HG02588 (cell line): ENCODE results near the gene BAHCC1.
A peak's percentile ranks its signal among the peaks of the same experiment; 100 is the strongest.

Experiments used
- ATAC-seq: cut with Tn5 transposase; IDR thresholded peaks from one replicate; pipeline ENCODE4 v1.9.1; 2021; ENCODE audit warnings: mild to moderate bottlenecking, moderate library complexity; ENCODE audit not compliant: unreplicated experiment

The BAHCC1 gene

DNA sequence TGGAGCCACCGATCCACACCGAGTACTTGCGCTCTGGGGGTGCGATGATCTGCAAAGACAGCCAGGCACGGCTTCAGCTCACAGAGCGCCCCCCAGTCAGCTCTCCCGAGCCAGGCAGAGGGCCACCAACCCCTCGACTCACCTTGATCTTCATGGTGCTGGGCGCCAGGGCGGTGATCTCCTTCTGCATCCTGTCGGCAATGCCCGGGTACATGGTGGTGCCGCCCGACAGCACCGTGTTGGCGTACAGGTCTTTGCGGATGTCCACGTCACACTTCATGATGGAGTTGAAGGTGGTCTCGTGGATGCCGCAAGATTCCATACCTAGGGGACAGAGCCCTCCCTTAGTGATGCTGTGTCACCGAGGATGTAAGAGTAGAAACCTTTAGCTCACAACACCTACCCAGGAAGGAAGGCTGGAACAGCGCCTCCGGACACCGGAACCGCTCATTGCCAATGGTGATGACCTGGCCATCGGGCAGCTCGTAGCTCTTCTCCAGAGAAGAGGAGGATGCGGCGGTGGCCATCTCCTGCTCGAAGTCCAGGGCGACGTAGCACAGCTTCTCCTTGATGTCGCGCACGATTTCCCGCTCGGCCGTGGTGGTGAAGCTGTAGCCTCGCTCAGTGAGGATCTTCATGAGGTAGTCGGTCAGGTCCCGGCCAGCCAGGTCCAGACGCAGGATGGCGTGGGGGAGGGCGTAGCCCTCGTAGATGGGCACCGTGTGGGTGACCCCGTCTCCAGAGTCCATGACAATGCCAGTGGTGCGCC is 115.7 kb downstream of the BAHCC1 start:
- ATAC-seq = no peak

DNA sequence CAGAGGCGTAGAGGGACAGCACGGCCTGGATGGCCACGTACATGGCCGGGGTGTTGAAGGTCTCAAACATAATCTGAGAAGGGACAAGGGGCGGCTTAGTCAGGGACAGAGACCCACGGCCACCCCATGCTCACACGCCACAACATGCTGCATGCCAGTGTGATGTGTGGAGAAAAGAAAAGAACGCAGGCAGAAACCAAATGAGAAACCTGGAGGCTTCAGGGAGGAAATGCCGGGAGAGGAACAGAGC is 116.2 kb downstream of the BAHCC1 start:
- no peak for ATAC-seq

DNA sequence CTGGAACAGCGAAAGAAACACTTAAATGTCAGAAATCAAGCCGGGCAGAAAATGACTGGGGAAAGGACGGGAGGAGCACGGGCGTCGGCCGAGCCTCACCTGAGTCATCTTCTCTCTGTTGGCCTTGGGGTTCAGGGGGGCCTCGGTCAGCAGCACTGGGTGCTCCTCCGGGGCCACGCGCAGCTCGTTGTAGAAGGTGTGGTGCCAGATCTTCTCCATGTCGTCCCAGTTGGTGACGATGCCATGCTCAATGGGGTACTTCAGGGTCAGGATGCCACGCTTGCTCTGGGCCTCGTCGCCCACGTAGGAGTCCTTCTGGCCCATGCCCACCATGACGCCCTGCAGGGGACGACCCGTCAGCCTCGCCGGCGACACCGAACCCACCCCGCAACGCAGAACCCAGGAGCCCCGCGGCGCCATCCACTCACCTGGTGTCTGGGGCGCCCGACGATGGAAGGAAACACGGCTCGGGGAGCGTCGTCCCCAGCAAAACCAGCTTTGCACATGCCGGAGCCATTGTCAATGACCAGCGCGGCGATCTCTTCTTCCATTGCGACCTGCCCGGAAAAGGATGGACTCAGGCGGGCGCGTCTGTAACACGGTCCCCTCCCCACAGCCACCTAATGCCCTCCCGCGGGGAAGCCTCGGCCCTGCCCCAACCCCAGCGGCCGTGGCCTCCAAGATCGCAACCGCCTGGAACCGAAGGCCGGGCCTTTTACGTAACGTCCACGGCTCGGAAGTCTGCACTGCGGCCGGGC is 116.7 kb downstream of the BAHCC1 start:
- ATAC-seq = peak; percentile 1

DNA sequence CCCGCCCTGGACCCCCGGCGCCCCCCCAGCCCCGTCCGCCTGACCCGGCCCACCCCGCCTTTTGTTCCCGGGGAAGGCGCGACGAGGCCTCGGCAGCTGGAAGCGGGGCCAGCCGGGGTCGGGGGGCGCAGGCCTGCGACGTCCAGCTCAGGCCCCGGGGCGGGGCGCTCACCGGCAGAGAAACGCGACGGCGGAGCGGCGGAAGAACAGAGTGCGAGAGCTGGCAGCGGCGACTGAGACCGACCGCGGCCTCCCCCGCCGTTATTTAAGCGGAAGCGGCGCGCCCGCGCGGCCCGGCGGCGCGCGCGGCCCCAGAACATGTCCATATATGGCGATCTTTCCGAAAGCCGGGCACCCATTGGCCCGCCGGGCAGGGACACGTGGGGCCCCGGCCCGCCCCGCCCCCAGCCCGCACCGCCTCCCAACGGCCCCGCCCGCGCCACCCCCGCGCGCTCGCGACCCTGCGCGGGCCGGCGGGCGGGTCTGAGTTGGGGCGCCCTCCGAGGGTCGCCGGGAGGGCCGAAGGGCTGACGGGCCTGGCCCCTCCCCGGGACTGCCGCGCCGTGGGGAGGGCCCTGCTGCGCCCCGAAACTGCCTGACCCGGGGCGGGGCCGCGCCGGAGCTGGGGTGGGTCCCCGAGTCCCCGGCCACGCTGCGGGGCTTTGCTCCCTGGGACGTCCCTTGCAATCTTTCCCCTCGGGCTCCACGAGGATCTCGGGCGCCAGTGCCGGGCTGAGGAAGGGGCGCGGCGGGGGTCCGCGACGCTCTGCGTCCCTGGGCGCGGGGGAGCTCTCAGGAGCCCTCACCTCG is 117.5 kb downstream of the BAHCC1 start, which contains the start of gene ACTG1:
Gene ACTG1, minus strand, starts transcription at position 238 of the 810 bp plus-strand sequence. CDS start 445 bp downstream, outside the sequence.
- peak; percentile 38 for ATAC-seq

DNA sequence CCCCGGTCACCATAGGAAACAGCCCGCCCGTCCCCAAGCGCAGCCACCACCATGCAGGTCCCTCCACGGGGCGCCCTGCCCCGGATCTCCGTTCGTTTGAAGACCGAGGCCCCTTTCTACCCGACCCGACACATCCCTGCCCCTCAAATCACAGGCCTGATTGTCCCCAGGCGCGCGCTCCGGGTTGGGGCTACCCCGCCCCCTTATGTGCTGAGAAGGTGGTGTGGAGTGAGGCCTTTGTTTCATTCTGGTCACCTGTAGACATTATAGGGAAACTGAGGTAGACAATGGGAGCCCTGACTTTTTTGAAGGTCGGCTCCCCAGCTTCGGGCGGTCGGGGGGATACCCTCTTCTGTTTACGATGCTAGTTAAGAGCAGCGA is 118.1 kb downstream of the BAHCC1 start:
- peak; percentile 1 for ATAC-seq

DNA sequence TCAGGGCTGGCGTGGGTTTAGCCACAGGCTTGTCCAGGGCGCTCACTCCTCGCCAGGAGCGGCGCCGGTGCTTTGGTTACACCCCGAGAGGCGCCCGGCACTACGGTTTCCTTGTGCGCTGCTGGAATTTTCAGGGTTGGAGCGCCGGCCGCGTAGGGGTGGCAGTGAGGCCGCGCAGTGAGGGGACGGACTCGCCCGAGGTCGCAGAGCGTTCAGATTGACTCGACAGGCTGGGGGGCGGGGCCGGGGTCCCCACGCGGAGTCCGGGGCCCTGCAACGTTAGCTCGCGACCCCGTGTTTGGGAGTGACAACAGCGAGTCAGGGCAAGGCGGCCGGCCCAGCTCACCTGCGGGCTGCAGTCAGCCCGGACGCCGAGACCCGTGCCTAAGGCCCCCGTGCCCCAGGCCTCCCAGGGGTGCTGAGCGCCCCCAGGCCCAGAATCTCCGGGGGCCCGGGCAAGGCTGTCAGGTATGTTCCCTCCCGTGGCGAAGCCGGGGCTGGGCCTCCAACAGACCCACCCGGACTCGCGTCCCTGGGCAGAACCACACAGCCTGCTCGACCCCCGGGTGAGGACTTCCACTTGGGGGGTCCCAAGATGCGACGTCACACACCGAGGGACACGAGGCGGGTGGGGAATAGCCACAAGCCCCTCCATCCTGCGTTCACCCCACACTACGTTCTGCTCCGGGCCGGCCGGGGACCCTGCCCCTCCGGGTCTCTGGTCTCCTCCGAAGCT is 118.7 kb downstream of the BAHCC1 start:
- ATAC-seq = no peak

DNA sequence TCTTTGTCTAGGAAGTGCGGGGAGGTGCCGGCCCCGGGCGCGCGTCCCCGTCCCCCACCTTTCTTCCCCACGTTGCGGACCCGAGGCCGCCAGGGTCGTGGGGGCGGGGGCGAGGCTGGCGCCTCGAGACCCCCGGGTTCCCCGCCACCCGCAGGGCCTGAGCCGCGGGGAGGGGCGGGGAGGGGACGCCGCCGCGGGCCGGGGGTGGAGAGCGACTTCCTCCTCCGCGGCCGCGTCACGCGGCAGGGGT is 119.2 kb downstream of the BAHCC1 start:
- no peak for ATAC-seq

DNA sequence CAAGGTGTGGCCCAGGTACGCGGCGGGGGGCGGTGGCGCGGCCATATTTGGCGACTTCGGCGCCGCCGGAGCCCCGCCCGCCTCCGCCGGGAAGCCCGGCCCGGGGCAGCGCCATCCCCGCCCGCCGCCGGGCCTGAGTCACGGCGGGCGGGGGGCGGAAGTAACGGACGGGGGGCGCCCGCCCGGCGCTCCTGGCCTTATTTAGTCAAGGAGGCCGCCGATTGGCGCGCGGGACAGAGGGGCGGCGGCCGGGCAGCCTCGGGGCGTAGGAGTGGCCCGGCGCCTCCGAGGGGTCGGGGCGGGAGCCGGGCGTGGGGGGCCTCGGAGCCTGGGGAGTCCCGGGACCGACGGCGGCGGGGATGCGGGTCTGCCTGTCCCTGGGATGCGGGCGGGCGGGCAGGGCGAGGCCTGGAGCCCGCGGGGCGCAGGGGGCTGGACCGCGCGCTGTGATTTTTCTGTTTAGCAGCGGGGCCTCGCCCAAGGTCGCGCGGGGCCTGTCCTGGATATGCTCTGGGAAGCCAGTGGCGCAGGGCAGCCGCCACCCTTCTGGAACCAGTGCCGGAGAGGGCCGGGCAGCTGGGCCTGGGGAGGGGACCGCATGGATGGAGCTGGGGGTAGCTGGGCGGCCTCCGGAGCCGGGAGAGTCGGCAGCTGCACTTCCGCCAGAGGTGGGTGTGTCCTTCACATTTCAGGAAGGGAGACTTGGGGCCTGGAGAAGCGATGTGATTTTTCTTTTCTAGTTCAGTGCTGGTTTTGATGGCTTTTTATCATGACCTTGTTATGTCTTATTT is 119.7 kb downstream of the BAHCC1 start:
- ATAC-seq = peak; percentile 17

DNA sequence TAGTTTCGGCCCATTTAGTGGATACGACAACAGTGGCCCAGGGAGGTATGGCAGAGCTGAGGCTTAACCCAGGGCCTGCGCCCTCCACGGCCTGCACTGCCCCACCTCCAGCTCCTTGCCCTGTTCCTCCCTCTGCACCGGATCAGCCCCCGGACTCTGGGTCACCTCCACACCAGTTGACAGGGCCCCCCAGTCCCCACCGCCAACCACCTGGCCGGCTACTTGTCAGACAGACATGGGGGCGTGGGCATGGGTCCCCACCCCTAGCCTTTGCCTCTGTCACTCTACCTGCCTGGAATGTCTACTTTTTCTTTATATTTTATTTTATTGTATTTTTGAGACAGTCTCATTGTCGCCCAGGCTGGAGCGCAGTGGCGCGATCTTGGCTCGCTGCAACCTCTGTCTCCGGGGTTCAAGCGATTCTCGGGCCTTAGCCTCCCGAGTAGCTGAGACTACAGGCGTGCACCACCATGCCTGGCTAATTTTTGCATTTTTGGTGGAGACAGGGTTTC is 120.3 kb downstream of the BAHCC1 start:
- ATAC-seq = no peak
